Measurements from ENCODE around the gene C1orf141.
"Not testable (repeated sequence)": the region's sequence is repeated elsewhere in the genome, so short reads cannot be mapped to it uniquely, and the experiment has no call there.

Gene C1orf141

DNA sequence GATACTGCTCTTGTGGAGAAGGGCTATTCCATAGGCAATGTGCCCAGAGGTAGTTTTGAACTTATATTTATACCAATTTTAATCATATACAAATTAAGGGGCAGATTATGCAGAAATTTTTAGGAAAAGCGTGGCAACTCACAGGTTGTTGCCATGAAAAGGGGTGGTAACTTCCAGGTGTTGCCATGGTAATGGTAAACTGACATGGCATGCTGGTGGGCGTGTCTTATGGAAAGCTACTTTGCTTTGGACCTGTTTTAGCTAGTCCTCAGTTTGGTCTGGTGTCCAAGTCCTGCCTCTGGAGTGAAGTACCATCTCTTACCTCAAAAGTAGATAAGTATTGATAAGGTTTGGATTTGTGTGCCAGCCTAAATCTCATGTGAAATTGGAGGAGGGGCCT, 23.6 kb upstream of the C1orf141 start:
- TF ChIP-seq PKNOX1 (IDR thresholded peaks at IDR 0.05) (peak; percentile 65), TARDBP (IDR thresholded peaks at IDR 0.05) (no peak)

GRCh38 chr1:67150931-67151330, 16.2 kb upstream of the C1orf141 start:
- POLR2A ChIA-PET = no interaction called here
- CTCF ChIA-PET = interaction anchor here (1.0 to 1.7 kb wide), 2 partner anchors 353 to 386 kb away, joined by 3 to 4 read pairs; no protein-coding TSS in a partner anchor
- TF ChIP-seq ZNF384 (IDR thresholded peaks at IDR 0.05) = no peak
- no peak for TF ChIP-seq FOXA1 (IDR thresholded peaks at IDR 0.05)
- TF ChIP-seq SUZ12 (IDR thresholded peaks at IDR 0.05) = no peak
- no peak for TF ChIP-seq L3MBTL2 (conservative IDR thresholded peaks at IDR 0.05)
- TF ChIP-seq LEF1 (IDR thresholded peaks at IDR 0.05; ENCODE audit: borderline replicate concordance) = no peak
- TF ChIP-seq NFRKB (IDR thresholded peaks at IDR 0.05) = no peak
- TF ChIP-seq CTBP1 (IDR thresholded peaks at IDR 0.05; ENCODE audit: borderline replicate concordance) = no peak
- TF ChIP-seq SP1 (IDR thresholded peaks at IDR 0.05) = no peak
- no peak for TF ChIP-seq BHLHE40 (IDR thresholded peaks at IDR 0.05; ENCODE audit: borderline replicate concordance)
- TF ChIP-seq TARDBP (IDR thresholded peaks at IDR 0.05) = no peak
- no peak for TF ChIP-seq PKNOX1 (IDR thresholded peaks at IDR 0.05)
- TF ChIP-seq ELF4 (IDR thresholded peaks at IDR 0.05) = no peak
- no peak for TF ChIP-seq FOXK2 (IDR thresholded peaks at IDR 0.05)
- no peak for TF ChIP-seq FOXM1 (IDR thresholded peaks at IDR 0.05; ENCODE audit: borderline replicate concordance)
- TF ChIP-seq HDGF (IDR thresholded peaks at IDR 0.05; ENCODE audit: borderline replicate concordance) = no peak
- TF ChIP-seq ARNT (IDR thresholded peaks at IDR 0.05) = no peak
- DNase-seq (ENCODE audit: extremely low spot score) = no peak

More for the DNA sequence above, 23.6 kb upstream of the C1orf141 start:
- ChIA-PET POLR2A (no interaction called here), CTCF (no interaction called here)
- DNase-seq (ENCODE audit: extremely low spot score) = no peak

GRCh38 chr1:67149179-67149770, 14.5 kb upstream of the C1orf141 start:
- ChIA-PET POLR2A (interaction anchor here (2.0 kb wide), 1 partner anchor 95 kb away, joined by 6 read pairs; the partner anchor contains the start of gene SLC35D1), CTCF (interaction anchor here (0.6 to 3.3 kb wide), 19 partner anchors 12 to 386 kb away, joined by 3 to 22 read pairs (median 3); no protein-coding TSS in a partner anchor)
- peak; percentile 25; the same call in 1 of the 2 replicates for TF ChIP-seq PKNOX1 (IDR thresholded peaks at IDR 0.05)
- no peak for TF ChIP-seq L3MBTL2 (conservative IDR thresholded peaks at IDR 0.05)
- DNase-seq (ENCODE audit: extremely low spot score) = peak; percentile 88

- DNase-seq (ENCODE audit: extremely low spot score) = no peak
- POLR2A ChIA-PET = interaction anchor here (2.0 kb wide), 1 partner anchor 95 kb away, joined by 6 read pairs; the partner anchor contains the start of gene SLC35D1
- TF ChIP-seq FOXA1 (IDR thresholded peaks at IDR 0.05) = no peak
- TF ChIP-seq ARNT (IDR thresholded peaks at IDR 0.05) = no peak
- TF ChIP-seq ELF4 (IDR thresholded peaks at IDR 0.05) = no peak
- no peak for TF ChIP-seq ZNF384 (IDR thresholded peaks at IDR 0.05)
- CTCF ChIA-PET = interaction anchor here (0.6 to 3.3 kb wide), 17 partner anchors 11 to 386 kb away, joined by 3 to 22 read pairs (median 3); no protein-coding TSS in a partner anchor
These were observed 13.9 kb upstream of the C1orf141 start for GRCh38 chr1:67148516-67149178.

DNA sequence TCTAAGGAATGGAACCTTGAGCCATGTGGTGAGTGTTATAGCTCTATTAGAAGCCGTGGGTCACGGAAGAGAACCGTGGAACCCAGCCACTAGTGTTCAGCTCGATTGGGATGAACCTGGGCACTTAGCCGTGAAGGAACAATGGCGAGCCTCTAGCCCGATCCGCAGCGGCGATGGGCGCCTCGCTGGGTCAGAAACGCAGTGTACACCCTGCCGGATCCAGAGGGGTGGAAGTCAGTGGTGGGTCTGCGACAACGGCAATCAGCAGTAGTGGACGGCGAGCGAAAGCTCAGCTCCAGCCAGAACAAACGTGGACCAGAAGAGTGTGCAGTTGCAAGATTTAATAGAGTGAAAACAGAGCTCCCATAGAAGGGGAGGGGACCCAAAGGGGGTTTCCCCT, 13.2 kb upstream of the C1orf141 start:
- ChIA-PET POLR2A (interaction anchor here (2.0 kb wide), 1 partner anchor 94 kb away, joined by 6 read pairs; the partner anchor contains the start of gene SLC35D1), CTCF (interaction anchor here (0.7 to 3.3 kb wide), 6 partner anchors 14 to 385 kb away, joined by 3 to 22 read pairs (median 3); no protein-coding TSS in a partner anchor)
- DNase-seq (ENCODE audit: extremely low spot score) = not testable (repeated sequence)

DNA sequence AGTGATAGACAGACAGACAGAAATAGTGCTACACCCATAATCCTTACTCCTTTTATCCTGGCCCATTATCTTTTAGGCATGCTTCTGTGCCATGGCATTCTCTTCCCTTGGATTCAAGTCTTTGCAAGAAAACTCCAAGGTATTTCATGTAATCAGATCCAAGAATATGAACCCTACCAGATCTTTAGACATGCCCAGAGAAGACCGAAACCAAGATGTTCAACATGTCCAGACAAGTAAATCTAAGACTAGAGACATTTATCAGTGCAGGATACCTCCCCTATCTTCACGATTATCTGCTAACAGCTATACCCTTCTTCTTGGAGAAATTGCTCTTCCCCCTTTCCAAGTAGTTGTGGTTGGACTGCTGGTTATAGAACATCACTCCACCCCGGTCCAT, 11.8 kb upstream of the C1orf141 start:
- POLR2A ChIA-PET = no interaction called here
- TF ChIP-seq NFRKB (IDR thresholded peaks at IDR 0.05) (no peak), ELF4 (IDR thresholded peaks at IDR 0.05) (no peak), FOXK2 (IDR thresholded peaks at IDR 0.05) (no peak), FOXM1 (IDR thresholded peaks at IDR 0.05; ENCODE audit: borderline replicate concordance) (no peak), ARNT (IDR thresholded peaks at IDR 0.05) (no peak), BHLHE40 (IDR thresholded peaks at IDR 0.05; ENCODE audit: borderline replicate concordance) (no peak), L3MBTL2 (conservative IDR thresholded peaks at IDR 0.05) (no peak), SUZ12 (IDR thresholded peaks at IDR 0.05) (no peak), CTBP1 (IDR thresholded peaks at IDR 0.05; ENCODE audit: borderline replicate concordance) (no peak), ZNF384 (IDR thresholded peaks at IDR 0.05) (no peak), LEF1 (IDR thresholded peaks at IDR 0.05; ENCODE audit: borderline replicate concordance) (no peak), PKNOX1 (IDR thresholded peaks at IDR 0.05) (no peak), FOXA1 (IDR thresholded peaks at IDR 0.05) (no peak)
- DNase-seq (ENCODE audit: extremely low spot score) = no peak
- CTCF ChIA-PET = no interaction called here
